Rectal smooth muscle tissue (tissue), 1 donor: Measurements from ENCODE around the gene CAMTA1.

Experiments used
- H3K27ac ChIP-seq: one replicate; pipeline ENCODE4 v1.7.0; 2013; ENCODE audit warnings: low read depth, low read length, inconsistent platforms
- H3K27me3 ChIP-seq: one replicate; pipeline ENCODE4 v1.7.0; 2013; ENCODE audit warnings: low read length; ENCODE audit not compliant: control insufficient read depth, insufficient read depth
- H3K36me3 ChIP-seq: one replicate; pipeline ENCODE4 v1.7.0; 2013; ENCODE audit warnings: low read length; ENCODE audit not compliant: control insufficient read depth, insufficient read depth
- H3K4me1 ChIP-seq: one replicate; pipeline ENCODE4 v1.7.0; 2013; ENCODE audit warnings: low read length; ENCODE audit not compliant: control insufficient read depth, insufficient read depth
- H3K4me3 ChIP-seq: one replicate; pipeline ENCODE4 v1.7.0; 2013; ENCODE audit warnings: low read length
- H3K9ac ChIP-seq: one replicate; pipeline ENCODE4 v1.7.0; 2013; ENCODE audit warnings: low read length

CAMTA1 gene

DNA sequence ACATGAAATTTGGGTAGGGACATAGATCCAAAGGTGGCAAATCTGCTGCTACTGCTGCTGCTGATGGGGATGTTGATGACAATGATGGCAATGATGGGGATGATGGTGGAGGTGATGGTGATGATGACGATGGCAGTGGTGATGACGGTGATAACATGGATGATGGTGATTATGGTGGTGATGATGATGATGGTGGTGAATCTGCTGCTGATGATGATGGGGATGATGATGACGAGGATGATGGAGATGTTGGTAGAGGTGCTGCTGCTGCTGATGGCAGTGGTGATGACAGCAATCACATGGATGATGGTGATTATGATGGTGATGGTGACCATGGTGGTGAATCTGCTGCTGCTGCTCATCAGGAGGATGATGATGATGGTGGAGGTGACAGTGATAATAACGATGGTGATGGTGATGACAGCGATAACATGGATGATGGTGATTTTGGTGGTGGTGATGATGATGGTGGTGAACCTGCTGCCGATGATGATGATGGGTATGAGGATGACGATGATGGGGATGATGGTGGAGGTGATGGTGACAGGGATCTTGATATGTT is 644.9 kb downstream of the CAMTA1 start:
- no peaks in the 10 kb centered on the region for H3K4me1 ChIP-seq
- H3K4me3 ChIP-seq = no peak overlapping the region
- H3K27ac ChIP-seq = no peak overlapping the region
- no peaks in the 10 kb centered on the region for H3K36me3 ChIP-seq
- no peaks in the 10 kb centered on the region for H3K27me3 ChIP-seq
- H3K9ac ChIP-seq = no peak overlapping the region

DNA sequence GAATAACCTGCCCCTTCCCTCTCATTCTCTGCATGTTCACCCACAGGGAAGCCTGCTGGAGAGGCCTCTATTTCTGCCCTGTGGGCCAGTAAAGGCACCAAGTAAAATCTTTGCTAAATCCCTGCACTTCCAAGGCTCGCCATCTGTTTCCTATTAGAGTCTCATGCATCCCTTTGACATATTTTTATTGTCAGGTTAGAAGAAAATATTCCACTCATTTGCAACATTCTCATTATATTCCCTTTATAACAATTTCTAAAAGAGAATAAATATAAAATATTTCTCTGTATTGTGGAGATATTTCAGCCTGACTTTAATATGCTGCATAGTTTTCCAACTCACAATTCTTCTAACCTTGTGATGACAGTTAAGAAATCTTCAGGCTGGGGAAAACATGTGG is 645.4 kb downstream of the CAMTA1 start:
- no peak overlapping the region for H3K27ac ChIP-seq
- no peaks in the 10 kb centered on the region for H3K27me3 ChIP-seq
- H3K9ac ChIP-seq = no peak overlapping the region
- H3K4me3 ChIP-seq = no peak overlapping the region
- H3K4me1 ChIP-seq = no peaks in the 10 kb centered on the region
- no peaks in the 10 kb centered on the region for H3K36me3 ChIP-seq

- Histone ChIP-seq H3K27me3 (no peaks in the 10 kb centered on the region), H3K9ac (no peak overlapping the region), H3K4me1 (no peaks in the 10 kb centered on the region), H3K36me3 (no peaks in the 10 kb centered on the region), H3K27ac (no peak overlapping the region), H3K4me3 (no peak overlapping the region)
Observed at GRCh38 chr1:7432102-7432899, 647.0 kb downstream of the CAMTA1 start.

GRCh38 chr1:7432900-7433380 is 647.7 kb downstream of the CAMTA1 start:
- H3K4me3 ChIP-seq = no peak overlapping the region
- H3K4me1 ChIP-seq = no peaks in the 10 kb centered on the region
- no peak overlapping the region for H3K27ac ChIP-seq
- no peak overlapping the region for H3K9ac ChIP-seq
- H3K36me3 ChIP-seq = no peaks in the 10 kb centered on the region
- no peaks in the 10 kb centered on the region for H3K27me3 ChIP-seq

- no peak overlapping the region for H3K4me3 ChIP-seq
- no peaks in the 10 kb centered on the region for H3K27me3 ChIP-seq
- H3K9ac ChIP-seq = no peak overlapping the region
- H3K27ac ChIP-seq = no peak overlapping the region
- no peaks in the 10 kb centered on the region for H3K36me3 ChIP-seq
- no peaks in the 10 kb centered on the region for H3K4me1 ChIP-seq
Observed at GRCh38 chr1:7434566-7434965, 649.3 kb downstream of the CAMTA1 start.

- no peaks in the 10 kb centered on the region for H3K27me3 ChIP-seq
- no peak overlapping the region for H3K27ac ChIP-seq
- no peak overlapping the region for H3K9ac ChIP-seq
- H3K4me1 ChIP-seq = no peaks in the 10 kb centered on the region
- no peaks in the 10 kb centered on the region for H3K36me3 ChIP-seq
- no peak overlapping the region for H3K4me3 ChIP-seq
Observed at GRCh38 chr1:7435276-7436055, 650.2 kb downstream of the CAMTA1 start.

DNA sequence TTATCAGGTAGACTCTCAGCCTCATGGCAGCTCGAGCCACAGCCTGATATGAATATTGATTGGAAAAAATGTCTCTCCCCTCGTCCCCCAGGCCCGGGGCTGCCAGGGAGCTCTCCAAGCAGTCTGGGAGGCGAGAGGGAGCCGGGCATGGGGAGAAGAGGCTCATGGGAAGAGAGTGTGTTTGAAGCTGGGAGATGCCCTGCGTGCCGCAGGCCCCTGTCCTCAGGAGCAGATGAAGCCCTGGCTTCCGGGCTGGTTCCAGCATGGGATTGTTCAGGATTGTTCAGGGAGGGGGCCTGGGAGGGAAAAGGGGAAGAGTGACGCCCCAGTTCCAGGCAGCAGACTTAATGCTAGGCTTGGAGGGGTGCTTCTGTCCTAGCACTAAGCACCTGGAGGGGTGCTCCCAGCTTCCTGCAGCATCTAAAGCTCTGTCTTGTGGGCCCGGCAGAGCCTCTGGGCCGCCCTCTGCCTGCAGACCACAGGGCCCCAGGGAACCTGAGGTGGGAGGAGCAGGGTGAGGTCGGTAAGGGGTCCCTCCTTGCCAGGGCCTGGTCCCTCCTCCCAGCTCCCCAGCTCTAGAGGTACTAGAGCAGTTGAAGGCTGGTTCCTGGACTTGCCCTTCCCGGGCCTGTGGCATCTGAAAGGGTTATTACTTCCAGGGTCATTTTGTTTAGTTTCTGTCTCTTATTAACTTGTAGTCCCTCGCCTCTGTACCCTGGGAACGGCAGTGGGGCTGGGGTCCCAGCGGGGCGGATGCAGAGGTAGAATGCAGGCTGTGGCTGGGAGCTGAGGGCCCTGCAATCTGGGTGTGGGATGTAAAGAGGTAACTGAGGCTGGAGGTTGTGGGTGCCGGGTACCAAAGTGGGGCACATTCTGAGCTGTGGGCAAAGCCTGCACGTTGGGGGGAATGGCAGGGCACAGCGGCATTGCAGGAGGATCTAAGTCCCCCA is 651.1 kb downstream of the CAMTA1 start:
- no peak overlapping the region for H3K27ac ChIP-seq
- no peaks in the 10 kb centered on the region for H3K36me3 ChIP-seq
- H3K9ac ChIP-seq = no peak overlapping the region
- no peaks in the 10 kb centered on the region for H3K27me3 ChIP-seq
- H3K4me3 ChIP-seq = no peak overlapping the region
- H3K4me1 ChIP-seq = no peaks in the 10 kb centered on the region

DNA sequence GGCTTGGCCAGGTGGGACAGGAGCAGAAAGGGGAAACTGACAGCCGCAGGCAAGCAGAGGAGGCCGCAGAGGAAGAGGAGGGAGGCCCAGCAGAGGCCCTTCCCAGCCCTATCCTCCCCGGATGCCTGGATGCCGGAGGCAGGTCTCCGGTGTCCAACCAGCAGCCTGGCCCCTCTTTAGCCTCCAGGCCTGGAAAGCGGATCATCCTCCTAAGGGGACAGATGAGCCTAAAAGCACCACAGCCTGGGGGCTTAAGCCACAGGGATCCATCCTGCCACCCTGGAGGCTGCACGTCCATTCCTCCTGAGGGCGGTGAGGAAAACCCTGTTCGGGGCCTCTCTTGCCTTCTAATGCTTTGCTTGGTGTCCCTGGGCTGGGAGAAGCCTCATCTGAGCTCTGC is 651.8 kb downstream of the CAMTA1 start:
- Histone ChIP-seq H3K4me1 (no peaks in the 10 kb centered on the region), H3K4me3 (no peak overlapping the region), H3K9ac (no peak overlapping the region), H3K36me3 (no peaks in the 10 kb centered on the region), H3K27me3 (no peaks in the 10 kb centered on the region), H3K27ac (no peak overlapping the region)

DNA sequence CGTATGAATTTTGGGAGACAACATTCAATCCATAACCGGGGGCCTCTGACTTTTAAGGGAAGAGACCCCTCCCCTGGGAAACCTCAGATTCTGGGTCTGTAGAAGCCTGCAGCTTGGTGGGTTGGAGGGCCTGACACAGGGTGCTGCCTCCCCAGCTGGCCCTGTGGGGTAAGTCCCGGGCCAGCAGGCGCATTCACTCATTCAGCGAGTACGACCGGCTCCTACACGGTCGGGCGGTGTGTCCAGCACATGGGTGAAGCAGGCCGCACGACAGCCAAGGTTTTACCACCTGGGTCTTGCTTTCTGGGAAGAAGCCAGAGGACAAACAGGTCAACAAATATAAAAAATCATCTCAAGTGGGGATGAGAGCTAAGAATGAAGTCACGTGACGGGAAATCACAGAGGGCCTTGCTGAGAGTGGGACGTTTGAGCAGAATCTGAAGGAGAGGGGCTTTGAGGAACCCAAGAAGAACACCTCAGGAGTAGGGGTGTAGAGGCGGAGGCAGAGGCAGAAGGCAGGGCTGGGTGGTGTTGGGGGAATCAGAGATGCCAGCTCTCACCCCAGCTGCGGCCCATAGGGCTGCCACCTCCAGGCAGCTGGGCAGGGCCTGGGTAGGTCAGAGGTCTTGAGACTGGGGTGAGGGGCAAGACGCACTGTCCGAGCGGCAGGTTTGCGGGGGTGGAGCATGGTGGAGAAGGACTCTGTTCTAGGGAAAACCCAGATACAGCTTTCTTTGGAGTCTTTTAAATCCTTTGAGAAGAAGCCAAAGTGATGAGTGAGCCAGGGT is 652.5 kb downstream of the CAMTA1 start:
- Histone ChIP-seq H3K4me3 (no peak overlapping the region), H3K4me1 (no peaks in the 10 kb centered on the region), H3K27ac (no peak overlapping the region), H3K36me3 (no peaks in the 10 kb centered on the region), H3K9ac (no peak overlapping the region), H3K27me3 (no peaks in the 10 kb centered on the region)

DNA sequence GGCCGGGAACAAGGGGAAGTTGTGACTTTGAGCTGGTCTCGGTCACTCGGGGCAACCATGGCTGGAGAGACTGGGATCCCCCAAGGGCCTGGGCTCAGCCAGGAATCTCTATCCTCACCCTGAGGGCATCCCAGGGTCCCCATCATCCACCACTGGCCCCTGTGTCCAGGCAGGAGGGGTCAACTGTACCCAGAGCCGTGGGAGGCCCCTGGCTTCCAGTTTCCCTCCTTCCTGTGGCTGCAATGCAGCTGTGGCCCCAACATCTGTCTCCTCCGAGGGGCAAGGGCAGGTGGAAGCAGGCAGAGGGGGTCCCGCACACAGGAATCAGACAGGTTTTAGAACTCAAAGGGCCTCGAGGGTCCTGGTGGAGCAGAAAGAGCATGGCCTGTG is 653.1 kb downstream of the CAMTA1 start:
- Histone ChIP-seq H3K27me3 (no peaks in the 10 kb centered on the region), H3K36me3 (no peaks in the 10 kb centered on the region), H3K27ac (no peak overlapping the region), H3K4me3 (no peak overlapping the region), H3K9ac (no peak overlapping the region), H3K4me1 (no peaks in the 10 kb centered on the region)

GRCh38 chr1:7438921-7439655 is 653.8 kb downstream of the CAMTA1 start:
- Histone ChIP-seq H3K36me3 (no peaks in the 10 kb centered on the region), H3K4me1 (no peaks in the 10 kb centered on the region), H3K9ac (no peak overlapping the region), H3K27me3 (no peaks in the 10 kb centered on the region), H3K27ac (no peak overlapping the region), H3K4me3 (no peak overlapping the region)
